NCI-H2227 treated with DMSO at 0.1 percent for 48 hours (cell line): ENCODE measurements around the gene RIBC2.
"Not testable (repeated sequence)": the region's sequence is repeated elsewhere in the genome, so short reads cannot be mapped to it uniquely, and the experiment has no call there.

ENCODE experiments used
- DNase-seq: peaks from one replicate; lab custom pipeline; 2025; lab: John Stamatoyannopoulos, UW

RIBC2 gene

GRCh38 chr22:45413368-45414211 lies at the start of gene RIBC2, which contains the start of gene SMC1B:
Gene RIBC2 (plus strand): TSS chr22:45413693. CDS start chr22:45413887, 194 bp downstream.
Gene SMC1B (minus strand): TSS chr22:45413599. CDS start chr22:45413567, 32 bp downstream.
- DNase-seq: peak; percentile 76

- no peak for DNase-seq
Measured at GRCh38 chr22:45366713-45367112, 46.8 kb upstream of the RIBC2 start.

- DNase-seq: not testable (repeated sequence)
Measured at GRCh38 chr22:45373592-45373991, 39.9 kb upstream of the RIBC2 start.

- DNase-seq: no peak
Measured at GRCh38 chr22:45376009-45376408, 37.5 kb upstream of the RIBC2 start.

DNA sequence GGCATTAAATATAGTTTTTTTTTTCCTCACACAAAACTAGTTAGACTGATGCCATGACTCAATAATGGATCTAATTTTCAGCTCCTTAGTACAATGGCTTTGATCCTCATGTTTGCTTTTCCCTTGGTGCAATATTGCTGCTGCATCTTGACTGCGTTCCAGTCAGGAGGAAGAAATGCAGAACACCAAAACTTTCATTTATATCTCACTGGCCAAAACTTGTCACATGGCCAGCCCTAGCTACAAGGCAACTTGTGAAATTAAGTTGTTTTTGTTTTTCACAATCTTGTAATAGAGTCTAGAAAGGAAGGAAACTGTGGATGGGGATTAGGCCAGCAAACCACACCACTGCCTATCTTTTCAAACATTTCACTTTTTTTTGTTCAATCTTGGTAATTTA lies 36.8 kb upstream of the RIBC2 start:
- DNase-seq: no peak

GRCh38 chr22:45381348-45381747 lies 32.1 kb upstream of the RIBC2 start:
- no peak for DNase-seq

DNA sequence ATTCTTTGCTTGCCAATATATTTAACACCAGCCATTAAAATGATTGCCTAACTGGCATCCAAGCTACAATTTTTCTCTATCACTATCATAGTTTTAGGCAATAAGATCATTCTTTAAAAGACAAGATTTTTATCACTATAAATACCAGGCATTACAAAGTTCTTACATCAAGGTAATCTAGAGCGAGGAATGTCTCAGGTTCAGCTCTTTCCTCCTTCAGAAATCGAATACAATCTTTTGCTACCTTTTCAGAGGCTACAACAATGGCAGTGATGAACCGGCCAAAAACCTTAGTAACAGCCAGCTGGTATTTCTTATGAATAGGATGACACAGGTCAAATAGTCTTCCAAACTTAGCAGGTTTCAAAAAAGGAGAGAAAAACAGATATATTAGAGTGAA lies 23.9 kb upstream of the RIBC2 start:
- no peak for DNase-seq

GRCh38 chr22:45397806-45398205 lies 15.7 kb upstream of the RIBC2 start:
- DNase-seq: no peak

GRCh38 chr22:45398214-45398613 lies 15.3 kb upstream of the RIBC2 start:
- no peak for DNase-seq

DNA sequence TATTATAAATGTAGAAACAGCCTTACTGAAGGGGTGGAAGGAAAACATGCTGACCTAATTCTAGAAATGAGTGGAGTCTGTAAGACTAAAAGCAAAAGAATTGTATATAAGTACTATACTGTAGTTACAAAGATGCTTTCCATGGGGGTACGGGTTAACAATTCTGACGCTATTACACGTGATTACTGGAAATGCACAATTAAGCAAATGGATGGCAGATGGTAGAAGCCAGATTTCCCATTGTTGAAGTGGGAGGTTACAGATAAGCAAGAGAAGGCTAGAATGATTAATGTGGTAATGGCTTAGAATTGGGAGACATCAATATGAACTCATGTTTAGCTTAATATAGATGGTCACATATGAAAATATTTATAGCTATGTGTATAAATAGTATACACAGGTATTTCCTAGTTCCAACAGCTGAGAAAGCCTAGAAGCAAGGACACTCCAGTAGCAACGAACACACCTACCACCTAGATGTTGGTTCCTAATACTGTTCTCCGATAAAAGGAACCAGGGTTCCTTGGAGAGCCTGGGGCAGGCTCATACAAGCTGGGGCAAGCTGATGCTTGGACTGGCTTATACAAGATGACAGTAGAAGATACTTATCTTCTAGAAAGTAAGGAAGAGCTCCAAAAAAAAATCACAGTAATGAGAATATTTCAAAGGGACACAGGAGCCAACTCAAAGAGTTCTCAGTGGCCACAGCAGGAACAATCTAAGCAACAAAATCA lies 13.6 kb upstream of the RIBC2 start:
- DNase-seq: no peak

GRCh38 chr22:45402466-45402985 lies 11.0 kb upstream of the RIBC2 start:
- no peak for DNase-seq

GRCh38 chr22:45407793-45408192 lies 5.7 kb upstream of the RIBC2 start:
- no peak for DNase-seq

GRCh38 chr22:45413013-45413367 lies 503 bp upstream of the RIBC2 start:
- no peak for DNase-seq

GRCh38 chr22:45418056-45418769 lies 4.7 kb downstream of the RIBC2 start:
- DNase-seq: no peak

- DNase-seq: no peak
Measured at GRCh38 chr22:45418770-45419138, 5.3 kb downstream of the RIBC2 start.

DNA sequence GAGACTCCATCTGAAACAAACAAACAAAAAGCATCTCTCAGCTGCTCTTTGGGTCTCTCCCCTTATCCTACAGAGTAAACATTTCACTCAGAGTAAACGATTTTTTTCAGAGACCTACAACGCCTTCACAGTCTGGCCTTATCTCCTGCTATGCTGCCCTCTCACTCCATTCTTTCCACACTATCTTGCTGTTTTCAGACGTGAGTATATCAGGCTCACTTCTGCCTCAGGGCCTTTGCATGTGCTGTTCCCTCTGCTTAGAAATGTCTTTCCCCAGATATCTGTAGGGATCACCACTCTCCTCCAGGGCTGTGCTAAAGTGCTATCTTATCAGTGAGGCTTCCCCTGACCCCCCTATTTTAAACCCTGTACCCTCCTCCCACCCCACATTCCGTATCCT lies 6.5 kb downstream of the RIBC2 start:
- no peak for DNase-seq

GRCh38 chr22:45420539-45420938 lies 7.0 kb downstream of the RIBC2 start:
- no peak for DNase-seq

- no peak for DNase-seq
Measured at GRCh38 chr22:45421349-45422055, 8.0 kb downstream of the RIBC2 start.

GRCh38 chr22:45422237-45422983 lies 8.9 kb downstream of the RIBC2 start:
- DNase-seq: no peak

GRCh38 chr22:45423524-45423923 lies 10.0 kb downstream of the RIBC2 start:
- no peak for DNase-seq

- DNase-seq: no peak
Measured at GRCh38 chr22:45424241-45424731, 10.8 kb downstream of the RIBC2 start.
